Measurements from ENCODE around the gene CARS1. TPM values are rescaled to one million over a fixed set of nuclear protein-coding genes. Genes with fewer than 3 reads are reported as not detected.

CARS1 gene
- total RNA-seq, 1 donor from 2014 or later, result 151 TPM

GRCh38 chr11:2960139-2960538, 97.1 kb downstream of the CARS1 start:
- Mint-ChIP-seq H3K4me3 (ENCODE audit: unreplicated experiment) (no peak overlapping the region), H3K9me3 (ENCODE audit: unreplicated experiment) (no peaks in the 10 kb centered on the region), H3K4me1 (ENCODE audit: low read depth, unreplicated experiment) (peaks cover 32% of the 10 kb centered on the region), H3K27me3 (ENCODE audit: unreplicated experiment) (no peaks in the 10 kb centered on the region), H3K27ac (ENCODE audit: unreplicated experiment) (peak overlapping the region; percentile 14), H3K36me3 (ENCODE audit: unreplicated experiment) (no peaks in the 10 kb centered on the region)
- DNase-seq, result no peak
- no peak for TF ChIP-seq CTCF (IDR thresholded peaks at IDR 0.05; ENCODE audit: partially characterized antibody, unreplicated experiment)

- no peaks in the 10 kb centered on the region for H3K9me3 Mint-ChIP-seq (ENCODE audit: unreplicated experiment)
- no peak overlapping the region for H3K4me3 Mint-ChIP-seq (ENCODE audit: unreplicated experiment)
- no peaks in the 10 kb centered on the region for H3K27me3 Mint-ChIP-seq (ENCODE audit: unreplicated experiment)
- H3K36me3 Mint-ChIP-seq (ENCODE audit: unreplicated experiment), result no peaks in the 10 kb centered on the region
- no peak overlapping the region for H3K27ac Mint-ChIP-seq (ENCODE audit: unreplicated experiment)
- no peak for TF ChIP-seq CTCF (IDR thresholded peaks at IDR 0.05; ENCODE audit: partially characterized antibody, unreplicated experiment)
- DNase-seq, result no peak
- H3K4me1 Mint-ChIP-seq (ENCODE audit: low read depth, unreplicated experiment), result peaks cover 26% of the 10 kb centered on the region
Observed at GRCh38 chr11:2958251-2958650, 99.0 kb downstream of the CARS1 start.

DNA sequence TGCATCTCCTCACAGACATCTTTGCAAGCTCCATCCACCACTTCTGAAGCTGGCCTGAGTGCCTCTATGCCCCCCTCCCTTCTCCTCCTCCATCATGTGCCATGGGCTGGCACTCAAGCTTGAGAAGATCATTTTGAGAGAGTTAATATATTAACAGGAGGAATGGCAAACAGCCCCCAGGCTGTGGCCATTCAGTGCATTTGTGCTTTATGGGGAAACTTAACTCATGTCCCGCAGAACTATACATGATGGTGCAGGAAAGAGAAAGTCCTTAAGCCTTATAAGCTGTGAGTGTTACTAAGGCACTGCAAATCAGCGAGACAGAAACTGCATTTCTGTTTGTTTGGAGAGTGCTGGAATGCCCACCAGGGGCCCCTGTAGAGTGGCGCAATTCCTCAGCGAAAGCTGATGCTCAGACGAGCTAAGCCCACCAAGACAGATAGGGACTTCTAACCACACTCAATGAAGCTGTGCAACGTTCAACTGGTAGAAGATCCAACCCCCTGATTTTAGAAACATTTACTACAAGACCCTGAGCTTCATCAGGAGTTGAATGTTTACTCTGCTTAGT, 101.2 kb downstream of the CARS1 start:
- Mint-ChIP-seq H3K4me1 (ENCODE audit: low read depth, unreplicated experiment) (peaks cover 25% of the 10 kb centered on the region), H3K9me3 (ENCODE audit: unreplicated experiment) (no peaks in the 10 kb centered on the region), H3K4me3 (ENCODE audit: unreplicated experiment) (no peak overlapping the region), H3K27me3 (ENCODE audit: unreplicated experiment) (no peaks in the 10 kb centered on the region), H3K36me3 (ENCODE audit: unreplicated experiment) (no peaks in the 10 kb centered on the region), H3K27ac (ENCODE audit: unreplicated experiment) (no peak overlapping the region)
- TF ChIP-seq CTCF (IDR thresholded peaks at IDR 0.05; ENCODE audit: partially characterized antibody, unreplicated experiment), result no peak
- no peak for DNase-seq

- no peaks in the 10 kb centered on the region for H3K9me3 Mint-ChIP-seq (ENCODE audit: unreplicated experiment)
- H3K4me1 Mint-ChIP-seq (ENCODE audit: low read depth, unreplicated experiment), result peaks cover 22% of the 10 kb centered on the region
- no peak overlapping the region for H3K27ac Mint-ChIP-seq (ENCODE audit: unreplicated experiment)
- TF ChIP-seq CTCF (IDR thresholded peaks at IDR 0.05; ENCODE audit: partially characterized antibody, unreplicated experiment), result no peak
- peaks cover 2% of the 10 kb centered on the region for H3K27me3 Mint-ChIP-seq (ENCODE audit: unreplicated experiment)
- no peak overlapping the region for H3K4me3 Mint-ChIP-seq (ENCODE audit: unreplicated experiment)
- DNase-seq, result no peak
- no peaks in the 10 kb centered on the region for H3K36me3 Mint-ChIP-seq (ENCODE audit: unreplicated experiment)
Observed at GRCh38 chr11:2954263-2954662, 103.0 kb downstream of the CARS1 start.

DNA sequence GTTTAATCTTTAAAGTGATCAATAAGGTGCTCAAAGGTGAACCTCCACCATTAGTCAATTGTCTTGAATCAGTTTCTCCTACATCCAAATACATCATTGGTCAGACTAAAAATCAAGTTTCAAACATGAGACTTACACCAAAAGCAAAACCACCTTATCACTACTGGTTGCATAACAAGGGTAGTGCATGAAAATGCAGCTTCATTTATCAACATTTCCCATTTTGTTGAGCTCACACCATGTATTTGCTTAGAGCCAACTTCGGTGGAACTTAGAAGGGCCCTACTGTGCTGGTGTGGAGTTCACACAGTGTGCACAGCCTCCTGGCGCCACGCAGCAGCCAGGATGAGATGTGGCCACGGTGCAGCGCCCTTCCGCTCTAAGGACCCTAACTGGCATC, 104.9 kb downstream of the CARS1 start:
- H3K27ac Mint-ChIP-seq (ENCODE audit: unreplicated experiment), result no peak overlapping the region
- H3K4me3 Mint-ChIP-seq (ENCODE audit: unreplicated experiment), result no peak overlapping the region
- no peaks in the 10 kb centered on the region for H3K36me3 Mint-ChIP-seq (ENCODE audit: unreplicated experiment)
- TF ChIP-seq CTCF (IDR thresholded peaks at IDR 0.05; ENCODE audit: partially characterized antibody, unreplicated experiment), result no peak
- peaks cover 16% of the 10 kb centered on the region for H3K4me1 Mint-ChIP-seq (ENCODE audit: low read depth, unreplicated experiment)
- peaks cover 2% of the 10 kb centered on the region for H3K27me3 Mint-ChIP-seq (ENCODE audit: unreplicated experiment)
- no peaks in the 10 kb centered on the region for H3K9me3 Mint-ChIP-seq (ENCODE audit: unreplicated experiment)
- DNase-seq, result no peak

Measured in glutamatergic neuron (in vitro differentiated cells).